Measurements from ENCODE around the gene RSPO4.
"Not testable (repeated sequence)": the region's sequence is repeated elsewhere in the genome, so short reads cannot be mapped to it uniquely, and the experiment has no call there.

The RSPO4 gene

GRCh38 chr20:988272-988671 lies 13.8 kb downstream of the RSPO4 start:
- 82 to 100% methylated on average over 3 of the region's 3 CpGs for WGBS, 2 experiments (ENCODE audit: insufficient coverage in 2 of 2)

GRCh38 chr20:987677-988076 lies 14.4 kb downstream of the RSPO4 start:
- H3K4me1 ChIP-seq (ENCODE audit: control insufficient read depth, insufficient read depth, low read length, poor library complexity, severe bottlenecking) = peaks cover 7% of the 10 kb centered on the region
- H3K4me3 ChIP-seq (ENCODE audit: extremely low read depth, insufficient read depth, low read length, poor library complexity, severe bottlenecking) = no peak overlapping the region
- H3K36me3 ChIP-seq (ENCODE audit: control insufficient read depth, insufficient read depth, low read length) = no peaks in the 10 kb centered on the region
- WGBS, 2 experiments (ENCODE audit: insufficient coverage in 2 of 2) = 67 to 86% methylated on average over 1 to 2 of the region's 2 CpGs
- H3K27ac ChIP-seq (ENCODE audit: low read depth, low read length, severe bottlenecking) = no peak overlapping the region
- H3K9me3 ChIP-seq (ENCODE audit: control insufficient read depth, low read length) = no peaks in the 10 kb centered on the region

More at GRCh38 chr20:988272-988671, 13.8 kb downstream of the RSPO4 start:
- Histone ChIP-seq H3K4me1 (ENCODE audit: control insufficient read depth, insufficient read depth, low read length, poor library complexity, severe bottlenecking) (peaks cover 7% of the 10 kb centered on the region), H3K36me3 (ENCODE audit: control insufficient read depth, insufficient read depth, low read length) (no peaks in the 10 kb centered on the region), H3K4me3 (ENCODE audit: extremely low read depth, insufficient read depth, low read length, poor library complexity, severe bottlenecking) (no peak overlapping the region), H3K9me3 (ENCODE audit: control insufficient read depth, low read length) (no peaks in the 10 kb centered on the region), H3K27ac (ENCODE audit: low read depth, low read length, severe bottlenecking) (no peak overlapping the region)

- Histone ChIP-seq H3K4me3 (ENCODE audit: extremely low read depth, insufficient read depth, low read length, poor library complexity, severe bottlenecking) (no peak overlapping the region), H3K36me3 (ENCODE audit: control insufficient read depth, insufficient read depth, low read length) (no peaks in the 10 kb centered on the region), H3K4me1 (ENCODE audit: control insufficient read depth, insufficient read depth, low read length, poor library complexity, severe bottlenecking) (peaks cover 7% of the 10 kb centered on the region), H3K27ac (ENCODE audit: low read depth, low read length, severe bottlenecking) (no peak overlapping the region), H3K9me3 (ENCODE audit: control insufficient read depth, low read length) (no peaks in the 10 kb centered on the region)
- 100% methylated on average over 1 of the region's 4 CpGs; no CpG with 5 or more reads in 1 of the 2 experiments for WGBS, 2 experiments (ENCODE audit: insufficient coverage in 2 of 2)
Observed at GRCh38 chr20:986733-987355, 15.3 kb downstream of the RSPO4 start.

DNA sequence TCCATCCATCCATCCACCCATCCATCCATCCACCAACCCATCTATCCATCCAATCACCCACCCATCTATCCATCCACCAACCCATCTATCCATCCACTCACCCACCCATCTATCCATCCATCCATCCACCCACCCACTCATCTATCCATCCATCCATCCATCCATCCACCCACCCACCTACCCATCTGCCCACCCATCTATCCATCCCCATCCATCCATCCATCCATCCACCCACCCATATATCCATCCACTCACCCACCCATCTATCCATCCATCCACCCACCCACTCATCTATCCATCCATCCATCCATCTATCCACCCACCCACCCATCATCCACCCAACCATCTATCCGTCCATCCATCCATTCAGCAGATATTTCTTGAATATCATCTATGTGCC lies 17.1 kb downstream of the RSPO4 start:
- WGBS, 2 experiments (ENCODE audit: insufficient coverage in 2 of 2) = no CpG with 5 or more reads among the region's 1 CpG
- H3K4me3 ChIP-seq (ENCODE audit: extremely low read depth, insufficient read depth, low read length, poor library complexity, severe bottlenecking); H3K36me3 ChIP-seq (ENCODE audit: control insufficient read depth, insufficient read depth, low read length); H3K9me3 ChIP-seq (ENCODE audit: control insufficient read depth, low read length); H3K27ac ChIP-seq (ENCODE audit: low read depth, low read length, severe bottlenecking); H3K4me1 ChIP-seq (ENCODE audit: control insufficient read depth, insufficient read depth, low read length, poor library complexity, severe bottlenecking): not testable (repeated sequence)

DNA sequence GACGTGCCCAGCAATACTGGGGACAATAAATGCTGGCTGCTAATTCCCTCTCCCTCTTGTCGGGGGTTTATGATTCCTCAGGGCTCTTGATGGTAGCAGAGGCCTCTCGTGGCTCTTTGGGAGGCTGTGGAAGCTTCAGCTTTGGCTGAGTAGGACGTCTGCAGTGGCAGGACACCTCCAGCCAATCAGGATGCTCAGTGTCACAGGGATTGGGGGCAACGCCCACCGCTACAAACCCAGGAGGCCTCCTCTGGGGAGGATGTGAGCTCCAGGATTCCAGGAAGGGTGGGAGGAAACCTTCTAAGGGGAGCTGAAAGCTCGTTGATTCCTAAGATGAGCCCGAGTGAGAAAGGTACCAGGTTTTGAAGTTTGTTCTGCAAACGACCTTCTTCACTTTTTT lies 19.4 kb downstream of the RSPO4 start:
- no peaks in the 10 kb centered on the region for H3K9me3 ChIP-seq (ENCODE audit: control insufficient read depth, low read length)
- H3K36me3 ChIP-seq (ENCODE audit: control insufficient read depth, insufficient read depth, low read length) = no peaks in the 10 kb centered on the region
- WGBS, 2 experiments (ENCODE audit: insufficient coverage in 2 of 2) = 45 to 50% methylated on average over 6 to 8 of the region's 9 CpGs
- no peak overlapping the region for H3K27ac ChIP-seq (ENCODE audit: low read depth, low read length, severe bottlenecking)
- peaks cover 7% of the 10 kb centered on the region for H3K4me1 ChIP-seq (ENCODE audit: control insufficient read depth, insufficient read depth, low read length, poor library complexity, severe bottlenecking)
- no peak overlapping the region for H3K4me3 ChIP-seq (ENCODE audit: extremely low read depth, insufficient read depth, low read length, poor library complexity, severe bottlenecking)

DNA sequence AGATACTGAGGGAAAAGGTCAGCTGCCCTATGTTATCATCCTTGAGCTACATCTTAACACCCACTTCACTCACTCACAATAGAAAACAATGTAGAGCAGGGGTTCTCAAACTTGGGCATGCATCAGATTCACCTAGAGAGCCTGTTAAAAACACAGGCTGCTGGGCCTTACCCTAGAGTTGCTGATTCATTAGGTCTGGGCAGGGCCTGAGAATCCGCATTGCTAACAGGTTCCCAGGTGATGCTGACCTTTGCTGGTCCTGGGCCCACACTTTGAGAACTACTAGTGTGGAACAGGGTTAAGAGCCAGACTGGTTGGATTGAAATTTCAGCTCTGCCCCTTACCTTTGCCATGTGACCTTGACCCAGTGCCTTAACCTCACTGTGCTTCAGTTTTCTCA lies 25.1 kb downstream of the RSPO4 start:
- Histone ChIP-seq H3K9me3 (ENCODE audit: control insufficient read depth, low read length) (no peaks in the 10 kb centered on the region), H3K36me3 (ENCODE audit: control insufficient read depth, insufficient read depth, low read length) (no peaks in the 10 kb centered on the region), H3K27ac (ENCODE audit: low read depth, low read length, severe bottlenecking) (no peak overlapping the region), H3K4me3 (ENCODE audit: extremely low read depth, insufficient read depth, low read length, poor library complexity, severe bottlenecking) (no peak overlapping the region), H3K4me1 (ENCODE audit: control insufficient read depth, insufficient read depth, low read length, poor library complexity, severe bottlenecking) (no peaks in the 10 kb centered on the region)
- 89 to 100% methylated on average over 1 of the region's 1 CpG for WGBS, 2 experiments (ENCODE audit: insufficient coverage in 2 of 2)

DNA sequence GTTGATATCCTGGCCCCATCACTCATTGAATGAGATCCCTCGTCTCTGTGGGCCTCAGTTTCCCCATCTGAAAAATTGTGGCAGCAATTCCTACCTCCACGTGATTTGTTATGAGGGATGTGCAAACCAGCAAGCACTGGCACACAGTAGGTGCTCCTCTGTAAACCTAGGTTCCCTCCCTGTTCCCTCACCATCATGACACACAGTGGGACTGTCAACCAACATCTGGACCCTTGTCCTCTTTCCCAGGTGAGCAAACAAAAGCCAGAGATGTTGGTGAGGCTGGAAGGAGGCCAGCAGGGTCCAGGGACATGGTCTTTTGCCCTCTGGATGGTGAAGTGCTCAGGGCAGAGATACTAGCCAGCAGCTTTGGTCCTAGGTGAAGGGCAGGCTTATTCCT lies 26.1 kb downstream of the RSPO4 start:
- Histone ChIP-seq H3K36me3 (ENCODE audit: control insufficient read depth, insufficient read depth, low read length) (no peaks in the 10 kb centered on the region), H3K4me3 (ENCODE audit: extremely low read depth, insufficient read depth, low read length, poor library complexity, severe bottlenecking) (no peak overlapping the region), H3K4me1 (ENCODE audit: control insufficient read depth, insufficient read depth, low read length, poor library complexity, severe bottlenecking) (no peaks in the 10 kb centered on the region), H3K9me3 (ENCODE audit: control insufficient read depth, low read length) (no peaks in the 10 kb centered on the region), H3K27ac (ENCODE audit: low read depth, low read length, severe bottlenecking) (no peak overlapping the region)
- 74 to 100% methylated on average over 1 to 2 of the region's 2 CpGs for WGBS, 2 experiments (ENCODE audit: insufficient coverage in 2 of 2)

- Histone ChIP-seq H3K4me3 (ENCODE audit: extremely low read depth, insufficient read depth, low read length, poor library complexity, severe bottlenecking) (no peak overlapping the region), H3K4me1 (ENCODE audit: control insufficient read depth, insufficient read depth, low read length, poor library complexity, severe bottlenecking) (no peaks in the 10 kb centered on the region), H3K27ac (ENCODE audit: low read depth, low read length, severe bottlenecking) (peak overlapping the region; percentile 33), H3K36me3 (ENCODE audit: control insufficient read depth, insufficient read depth, low read length) (no peaks in the 10 kb centered on the region), H3K9me3 (ENCODE audit: control insufficient read depth, low read length) (no peaks in the 10 kb centered on the region)
- WGBS, 2 experiments (ENCODE audit: insufficient coverage in 2 of 2) = 39 to 49% methylated on average over 3 to 6 of the region's 6 CpGs
Observed at GRCh38 chr20:973785-974194, 28.3 kb downstream of the RSPO4 start.

DNA sequence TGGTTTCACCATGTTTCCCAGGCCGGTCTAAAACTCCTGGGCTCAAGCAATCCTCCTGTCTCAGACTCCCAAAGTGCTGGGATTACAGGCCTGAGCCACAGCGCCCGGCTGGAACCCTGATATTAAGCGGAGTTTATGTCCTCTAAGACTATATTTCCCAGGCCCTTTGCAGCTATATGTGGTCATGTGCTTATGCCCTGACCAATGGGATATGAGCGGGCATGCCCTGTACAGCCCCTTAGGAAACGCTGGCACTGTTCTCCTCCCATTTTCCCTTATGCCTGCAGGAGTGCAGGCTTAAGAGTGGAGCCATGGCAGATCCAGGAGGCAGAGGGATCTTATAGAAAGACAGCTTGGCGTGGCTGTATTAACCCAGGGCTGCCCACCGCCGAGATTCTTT lies 29.9 kb downstream of the RSPO4 start:
- 89 to 93% methylated on average over 8 of the region's 9 CpGs for WGBS, 2 experiments (ENCODE audit: insufficient coverage in 2 of 2)

GRCh38 chr20:971346-971745 lies 30.8 kb downstream of the RSPO4 start:
- Histone ChIP-seq H3K4me3 (ENCODE audit: extremely low read depth, insufficient read depth, low read length, poor library complexity, severe bottlenecking) (no peak overlapping the region), H3K36me3 (ENCODE audit: control insufficient read depth, insufficient read depth, low read length) (no peaks in the 10 kb centered on the region), H3K9me3 (ENCODE audit: control insufficient read depth, low read length) (no peaks in the 10 kb centered on the region), H3K27ac (ENCODE audit: low read depth, low read length, severe bottlenecking) (no peak overlapping the region), H3K4me1 (ENCODE audit: control insufficient read depth, insufficient read depth, low read length, poor library complexity, severe bottlenecking) (no peaks in the 10 kb centered on the region)
- 100% methylated on average over 2 of the region's 2 CpGs; no CpG with 5 or more reads in 1 of the 2 experiments for WGBS, 2 experiments (ENCODE audit: insufficient coverage in 2 of 2)

More for the DNA sequence above, 29.9 kb downstream of the RSPO4 start:
- Histone ChIP-seq H3K4me3 (ENCODE audit: extremely low read depth, insufficient read depth, low read length, poor library complexity, severe bottlenecking) (no peak overlapping the region), H3K9me3 (ENCODE audit: control insufficient read depth, low read length) (no peaks in the 10 kb centered on the region), H3K36me3 (ENCODE audit: control insufficient read depth, insufficient read depth, low read length) (no peaks in the 10 kb centered on the region), H3K4me1 (ENCODE audit: control insufficient read depth, insufficient read depth, low read length, poor library complexity, severe bottlenecking) (no peaks in the 10 kb centered on the region), H3K27ac (ENCODE audit: low read depth, low read length, severe bottlenecking) (no peak overlapping the region)

GRCh38 chr20:969868-970267 lies 32.2 kb downstream of the RSPO4 start:
- H3K27ac ChIP-seq (ENCODE audit: low read depth, low read length, severe bottlenecking) = no peak overlapping the region
- H3K36me3 ChIP-seq (ENCODE audit: control insufficient read depth, insufficient read depth, low read length) = no peaks in the 10 kb centered on the region
- 77 to 84% methylated on average over 2 to 4 of the region's 4 CpGs for WGBS, 2 experiments (ENCODE audit: insufficient coverage in 2 of 2)
- no peak overlapping the region for H3K4me3 ChIP-seq (ENCODE audit: extremely low read depth, insufficient read depth, low read length, poor library complexity, severe bottlenecking)
- no peaks in the 10 kb centered on the region for H3K9me3 ChIP-seq (ENCODE audit: control insufficient read depth, low read length)
- no peaks in the 10 kb centered on the region for H3K4me1 ChIP-seq (ENCODE audit: control insufficient read depth, insufficient read depth, low read length, poor library complexity, severe bottlenecking)

All from mesodermal cell (in vitro differentiated cells).